Gastrocnemius medialis (tissue), 4 donors: Measurements from ENCODE around the gene UCP3. TPM values are rescaled to one million over a fixed set of nuclear protein-coding genes. Genes with fewer than 3 reads are reported as not detected.
A peak's percentile ranks its signal among the peaks of the same experiment; 100 is the strongest.

ENCODE experiments used
- ATAC-seq, 2 donors: fragments of 150-250 bp; one replicate each; pipeline ENCODE4 v1.9.1; 2016
- DNase-seq, 2 donors: peaks; one replicate each; pipeline ENCODE4 v3.0.0-alpha.2; 2019
- H3K27ac ChIP-seq, 4 donors: fragments of 200-600 bp; sonication (generic); 1 replicate in 1 of 4; 2 replicates in 3 of 4; pipeline ENCODE4 v1.5.1; 2016 to 2018; ENCODE audit warnings: mild to moderate bottlenecking in 2 of 4, moderate library complexity in 1 of 4
- H3K27me3 ChIP-seq, 3 donors: fragments of 200-600 bp; sonication (generic) in 2 of 3; 1 replicate in 1 of 3; 2 replicates in 2 of 3; pipeline versions ENCODE4 v1.5.1 to v1.6.0; 2016 to 2019; ENCODE audit warnings: mild to moderate bottlenecking in 1 of 3, moderate library complexity in 1 of 3
- H3K36me3 ChIP-seq, 2 donors: fragments of 200-600 bp; sonication (generic) in 1 of 2; one replicate each; pipeline ENCODE4 v1.5.1; 2017 to 2018
- H3K4me1 ChIP-seq, 2 donors: fragments of 200-600 bp; sonication (generic) in 1 of 2; one replicate each; pipeline ENCODE4 v1.5.1; 2016 to 2017; ENCODE audit warnings: mild to moderate bottlenecking in 2 of 2
- H3K4me3 ChIP-seq, 4 donors: fragments of 200-600 bp; sonication (generic) in 3 of 4; 1 replicate in 1 of 4; 2 replicates in 3 of 4; pipeline ENCODE4 v1.5.1; 2016 to 2019; ENCODE audit warnings: mild to moderate bottlenecking in 2 of 4
- H3K9me3 ChIP-seq, 3 donors: fragments of 200-600 bp; sonication (generic) in 2 of 3; 1 replicate in 1 of 3; 2 replicates in 2 of 3; pipeline ENCODE4 v1.5.1; 2016 to 2019
- POLR2A ChIP-seq, 2 donors: fragments of 450-650 bp; IDR thresholded peaks; one replicate each; pipeline ENCODE4 v1.6.1; 2017; ENCODE audit warnings: antibody characterized with exemption in 2 of 2, mild to moderate bottlenecking in 2 of 2, moderate library complexity in 2 of 2
- in situ Hi-C, 4 donors: fragments of 200-750 bp; cut with MboI; loops; one replicate each; pipeline versions ENCODE4 v1.15.0 to v1.8.0; 2017; ENCODE audit warnings: low sequenced_read_pairs in 4 of 4
- intact Hi-C: fragments of 100-400 bp; cut with DNase I; formaldehyde crosslinking; loops from one replicate; pipeline ENCODE4 v1.15.1; 2023; ENCODE audit warnings: low total_unique reads
- total RNA-seq, 4 donors: library from RNA; depleted of rRNA; stranded (reverse); fragments of >200 nt; gene quantifications; one replicate each; pipeline versions ENCODE4 v1.1.0 to v1.2.3, GENCODE V29; 2016
- TF ChIP-seq, protein P1 (sequence below), 5 experiments: fragments of 450-650 bp in 3 of 5; fragments of 200-600 bp in 2 of 5; sonication (generic) in 2 of 5; IDR thresholded peaks in 4 of 5; conservative IDR thresholded peaks in 1 of 5; 1 replicate in 4 of 5; 2 replicates in 1 of 5; pipeline ENCODE4 v1.5.1; 2016 to 2019; ENCODE audit warnings: antibody characterized with exemption in 5 of 5, mild to moderate bottlenecking in 3 of 5, moderate library complexity in 3 of 5

The UCP3 gene
- total RNA-seq, 4 donors from 2014 or later, result 489 to 938 (median 679) TPM

DNA sequence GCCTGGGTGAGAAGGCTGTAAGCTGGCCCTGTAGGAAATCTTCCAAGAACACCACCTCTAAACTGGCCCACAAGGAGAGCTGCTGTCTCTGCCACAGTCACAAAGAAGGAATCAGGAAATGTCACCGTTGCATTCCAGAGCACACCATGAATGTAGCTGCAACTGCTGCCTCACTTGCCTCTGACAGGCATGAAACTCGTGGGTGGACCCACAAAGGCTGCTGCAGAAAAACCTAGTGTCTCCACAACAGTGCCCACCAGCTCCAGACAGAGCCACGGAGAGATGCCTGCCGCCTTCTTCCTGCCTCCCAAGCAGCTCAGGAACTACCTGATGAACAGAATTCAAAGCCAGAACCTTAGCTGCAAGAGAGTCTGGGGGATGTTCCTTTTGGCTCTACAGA is 47.6 kb downstream of the UCP3 start:
- Histone ChIP-seq H3K27me3 (peaks cover 0 to 2% (median 0%) of the 10 kb centered on the region in 3 donors), H3K4me3 (no peak overlapping the region), H3K9me3 (no peaks in the 10 kb centered on the region), H3K27ac (no peak overlapping the region), H3K36me3 (no peaks in the 10 kb centered on the region), H3K4me1 (peaks cover 7 to 17% of the 10 kb centered on the region in 2 donors)
- ATAC-seq (no peak), DNase-seq (no peak)
- in situ Hi-C loops (loop anchor here in 1 of 4 donors (10.0 kb wide), 1 partner anchor 123 kb away; no protein-coding TSS in a partner anchor), intact Hi-C loops (loop anchor here (10.0 kb wide), 2 partner anchors 263 to 633 kb away; partner anchors contain the start of gene POLD3)
- TF ChIP-seq, protein P1, sequence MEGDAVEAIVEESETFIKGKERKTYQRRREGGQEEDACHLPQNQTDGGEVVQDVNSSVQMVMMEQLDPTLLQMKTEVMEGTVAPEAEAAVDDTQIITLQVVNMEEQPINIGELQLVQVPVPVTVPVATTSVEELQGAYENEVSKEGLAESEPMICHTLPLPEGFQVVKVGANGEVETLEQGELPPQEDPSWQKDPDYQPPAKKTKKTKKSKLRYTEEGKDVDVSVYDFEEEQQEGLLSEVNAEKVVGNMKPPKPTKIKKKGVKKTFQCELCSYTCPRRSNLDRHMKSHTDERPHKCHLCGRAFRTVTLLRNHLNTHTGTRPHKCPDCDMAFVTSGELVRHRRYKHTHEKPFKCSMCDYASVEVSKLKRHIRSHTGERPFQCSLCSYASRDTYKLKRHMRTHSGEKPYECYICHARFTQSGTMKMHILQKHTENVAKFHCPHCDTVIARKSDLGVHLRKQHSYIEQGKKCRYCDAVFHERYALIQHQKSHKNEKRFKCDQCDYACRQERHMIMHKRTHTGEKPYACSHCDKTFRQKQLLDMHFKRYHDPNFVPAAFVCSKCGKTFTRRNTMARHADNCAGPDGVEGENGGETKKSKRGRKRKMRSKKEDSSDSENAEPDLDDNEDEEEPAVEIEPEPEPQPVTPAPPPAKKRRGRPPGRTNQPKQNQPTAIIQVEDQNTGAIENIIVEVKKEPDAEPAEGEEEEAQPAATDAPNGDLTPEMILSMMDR (IDR thresholded peaks at IDR 0.05 in 4 of 5, conservative IDR thresholded peaks at IDR 0.05 in 1 of 5), result no peak
- TF ChIP-seq POLR2A (IDR thresholded peaks at IDR 0.05), result no peak

- TF ChIP-seq, protein P1 (IDR thresholded peaks at IDR 0.05 in 4 of 5, conservative IDR thresholded peaks at IDR 0.05 in 1 of 5), result no peak
- no peak for TF ChIP-seq POLR2A (IDR thresholded peaks at IDR 0.05)
- ATAC-seq (no peak), DNase-seq (peak in 1 of 2 donors; percentile 4)
- Histone ChIP-seq H3K4me1 (peaks cover 0 to 4% of the 10 kb centered on the region in 2 donors), H3K27me3 (peaks cover 0 to 2% (median 0%) of the 10 kb centered on the region in 3 donors), H3K27ac (no peak overlapping the region), H3K4me3 (no peak overlapping the region), H3K9me3 (no peaks in the 10 kb centered on the region), H3K36me3 (no peaks in the 10 kb centered on the region)
- in situ Hi-C loops (no loop called here), intact Hi-C loops (loop anchor here (10.0 kb wide), 1 partner anchor 516 kb away; no protein-coding TSS in a partner anchor)
Observed at GRCh38 chr11:73958521-73959141, 50.3 kb downstream of the UCP3 start.

DNA sequence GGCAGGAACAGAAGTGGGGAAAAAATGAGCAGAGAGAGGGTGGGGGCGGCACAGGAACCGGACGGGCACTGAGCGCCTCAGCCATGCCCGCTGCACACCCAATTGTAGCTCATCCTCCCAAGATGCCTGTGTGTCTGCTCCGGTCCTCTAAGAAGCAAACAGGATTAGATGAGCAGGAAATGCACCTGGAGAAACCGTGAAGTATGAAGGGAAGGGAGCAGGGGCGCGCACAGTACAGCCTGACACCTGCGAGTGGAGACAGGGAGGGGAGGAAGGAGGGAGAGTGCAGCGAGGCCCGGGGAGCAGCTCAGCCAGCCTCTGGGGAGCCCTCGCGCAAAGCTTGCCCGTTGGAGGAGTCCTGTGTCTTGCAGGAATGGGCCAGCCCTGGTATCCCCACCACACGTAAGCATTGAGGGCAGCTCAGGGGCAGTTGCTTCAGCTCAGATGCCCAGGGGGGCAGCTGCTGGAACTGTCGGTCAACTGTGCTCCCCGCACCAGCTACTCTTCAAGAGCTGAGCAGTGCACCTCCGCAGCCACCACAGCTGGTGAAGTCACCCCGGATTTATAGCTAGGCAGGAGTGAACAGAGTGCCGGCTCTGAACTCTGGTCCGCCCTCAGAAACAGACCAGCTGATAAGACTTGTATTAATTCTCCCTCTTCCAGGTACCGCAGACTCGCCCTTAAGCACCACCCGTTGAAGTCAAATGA is 51.1 kb downstream of the UCP3 start:
- no peaks in the 10 kb centered on the region for H3K36me3 ChIP-seq
- in situ Hi-C loops, result no loop called here
- no peak for ATAC-seq
- no peak overlapping the region for H3K27ac ChIP-seq
- peaks cover 0 to 2% (median 0%) of the 10 kb centered on the region in 3 donors for H3K27me3 ChIP-seq
- no peaks in the 10 kb centered on the region for H3K4me1 ChIP-seq
- H3K4me3 ChIP-seq, result no peak overlapping the region
- H3K9me3 ChIP-seq, result no peaks in the 10 kb centered on the region
- TF ChIP-seq POLR2A (IDR thresholded peaks at IDR 0.05), result no peak
- TF ChIP-seq, protein P1 (IDR thresholded peaks at IDR 0.05 in 4 of 5, conservative IDR thresholded peaks at IDR 0.05 in 1 of 5), result no peak
- intact Hi-C loops, result loop anchor here (10.0 kb wide), 1 partner anchor 517 kb away; no protein-coding TSS in a partner anchor
- no peak for DNase-seq

GRCh38 chr11:73956876-73957653 is 51.8 kb downstream of the UCP3 start:
- ATAC-seq (no peak), DNase-seq (no peak)

More at GRCh38 chr11:73956876-73957653, 51.8 kb downstream of the UCP3 start:
- TF ChIP-seq, protein P1 (IDR thresholded peaks at IDR 0.05 in 4 of 5, conservative IDR thresholded peaks at IDR 0.05 in 1 of 5), result no peak
- no peak for TF ChIP-seq POLR2A (IDR thresholded peaks at IDR 0.05)
- Histone ChIP-seq H3K9me3 (no peaks in the 10 kb centered on the region), H3K27ac (no peak overlapping the region), H3K4me1 (no peaks in the 10 kb centered on the region), H3K27me3 (peaks cover 0 to 2% (median 0%) of the 10 kb centered on the region in 3 donors), H3K36me3 (no peaks in the 10 kb centered on the region), H3K4me3 (no peak overlapping the region)
- intact Hi-C loops (loop anchor here (10.0 kb wide), 1 partner anchor 518 kb away; no protein-coding TSS in a partner anchor), in situ Hi-C loops (no loop called here)
